K562 (cell line): ENCODE measurements around the gene MICAL2. TPM values are rescaled to one million over a fixed set of nuclear protein-coding genes. Genes with fewer than 3 reads are reported as not detected.
A peak's percentile ranks its signal among the peaks of the same experiment; 100 is the strongest.

Experiments
- ATAC-seq: fragments of 200-7000 bp; cut with Tn5 transposase; 3 replicates; pipeline ENCODE4 v1.9.1; 2020; ENCODE audit warnings: moderate library complexity
- BruUV-seq: library from RNA; stranded (reverse); fragments of 400-500 nt; replicated peaks from 2 replicates; lab custom pipeline; 2021; lab: Mats Ljungman, UMichigan
- CTCF ChIA-PET: fragments of 300-600 bp; formaldehyde crosslinking; extraction: SDS; loops from one replicate; lab custom pipeline; 2021; ENCODE audit warnings: low intra/inter-chr PET ratio; lab: Yijun Ruan, JAX
- POLR2A ChIA-PET: fragments of 300-600, 350-650 bp; sonication (Branson Sonifier 250); formaldehyde crosslinking; extraction: SDS; loops from one replicate; lab custom pipeline; 2021; ENCODE audit warnings: antibody characterized with exemption, inconsistent platforms; lab: Yijun Ruan, JAX
- DNase-seq, 4 experiments: peaks; one replicate each; pipeline versions ENCODE4 v3.0.0 to v3.0.0-alpha.2; 2011 to 2018; ENCODE audit warnings: low spot score in 3 of 4, mixed read lengths in 3 of 4; ENCODE audit errors: extremely low read depth in 1 of 4
- FAIRE-seq: peaks from 2 replicates; lab custom pipeline; 2011; peaks lifted over from hg19 to GRCh38; lab: Jason Lieb, UNC
- H2AFZ ChIP-seq: 2 replicates; pipeline ENCODE4 v1.6.0; 2011; ENCODE audit warnings: low read depth, low read length, control low read depth, inconsistent platforms
- H3K27ac ChIP-seq: fragments of 200-600 bp; 3 replicates; pipeline ENCODE4 v1.8.0; 2011; ENCODE audit warnings: low read depth, mild to moderate bottlenecking, control low read depth, inconsistent platforms, low read length, moderate library complexity, mixed read lengths; ENCODE audit errors: extremely low read depth
- H3K27me3 ChIP-seq, 2 experiments: fragments of 300-600 bp in 1 of 2; 2 replicates in 1 of 2; 3 replicates in 1 of 2; pipeline versions ENCODE4 v1.6.0 to v1.8.0; 2011; ENCODE audit warnings: inconsistent platforms in 2 of 2, low read length in 2 of 2, mild to moderate bottlenecking in 1 of 2, mixed read lengths in 1 of 2, moderate library complexity in 1 of 2; ENCODE audit not compliant: control insufficient read depth in 2 of 2, insufficient read depth in 2 of 2
- H3K36me3 ChIP-seq: fragments of 300-600 bp; 3 replicates; pipeline ENCODE4 v1.8.0; 2011; ENCODE audit warnings: mild to moderate bottlenecking, low read length, inconsistent platforms; ENCODE audit not compliant: control insufficient read depth, insufficient read depth
- H3K4me1 ChIP-seq, 2 experiments: fragments of 200-600 bp in 1 of 2; replicated peaks in 1 of 2; 2 replicates in 1 of 2; 3 replicates in 1 of 2; pipeline versions ENCODE4 v1.5.1 to v1.8.0; 2011; ENCODE audit warnings: inconsistent platforms in 2 of 2, low read length in 2 of 2, mild to moderate bottlenecking in 1 of 2, mixed read lengths in 1 of 2, moderate library complexity in 1 of 2; ENCODE audit not compliant: control insufficient read depth in 2 of 2, insufficient read depth in 2 of 2
- H3K4me2 ChIP-seq: 2 replicates; pipeline ENCODE4 v1.6.1; 2011; ENCODE audit warnings: low read length, control low read depth, inconsistent platforms, mixed read lengths; ENCODE audit not compliant: insufficient read depth
- H3K4me3 ChIP-seq: fragments of 200-600 bp; sonication (generic), shearing (Covaris generic); 2 replicates; pipeline ENCODE4 v1.5.1; 2016; ENCODE audit warnings: control low read depth, inconsistent platforms
- H3K79me2 ChIP-seq: fragments of 200-600 bp; 3 replicates; pipeline ENCODE4 v1.8.0; 2011; ENCODE audit warnings: low read length, inconsistent platforms; ENCODE audit not compliant: control insufficient read depth, insufficient read depth
- H3K9ac ChIP-seq, 2 experiments: 2 replicates each; pipeline versions ENCODE4 v1.6.0 to v1.6.1; 2011; ENCODE audit warnings: low read depth in 2 of 2, low read length in 2 of 2, control low read depth in 1 of 2, inconsistent platforms in 1 of 2, mild to moderate bottlenecking in 1 of 2, mixed read lengths in 1 of 2; ENCODE audit not compliant: insufficient read depth in 1 of 2
- H3K9me1 ChIP-seq: one replicate; pipeline ENCODE4 v1.6.0; 2011; ENCODE audit warnings: inconsistent platforms, mild to moderate bottlenecking, low read length, moderate library complexity; ENCODE audit not compliant: control insufficient read depth, insufficient read depth
- H3K9me3 ChIP-seq: replicated peaks from 2 replicates; pipeline ENCODE4 v1.5.1; 2011; ENCODE audit warnings: low read depth, low read length, inconsistent platforms; ENCODE audit not compliant: control insufficient read depth, insufficient read depth
- H4K20me1 ChIP-seq: replicated peaks from 2 replicates; pipeline ENCODE4 v1.6.1; 2011; ENCODE audit warnings: low read length, inconsistent platforms, mixed read lengths; ENCODE audit not compliant: control insufficient read depth, insufficient read depth
- AFF1 ChIP-seq, 2 experiments: fragments of 450-650 bp; IDR thresholded peaks; 2 replicates each; pipeline ENCODE4 v1.6.1; 2018; ENCODE audit warnings: mild to moderate bottlenecking in 2 of 2, low read depth in 1 of 2; ENCODE audit not compliant: partially characterized antibody in 2 of 2
- ARID2 ChIP-seq: fragments of 450-650 bp; IDR thresholded peaks from 2 replicates; pipeline ENCODE4 v1.6.1; 2017; ENCODE audit warnings: antibody characterized with exemption, mild to moderate bottlenecking
- ARNT ChIP-seq, 2 experiments: fragments of 450-650 bp; IDR thresholded peaks; 2 replicates each; pipeline ENCODE4 v1.6.1; 2016; ENCODE audit warnings: mild to moderate bottlenecking in 1 of 2
- CAMTA2 ChIP-seq: fragments of 250-450 bp; sonication (Bioruptor Pico); conservative IDR thresholded peaks from 2 replicates; pipeline ENCODE4 v1.5.1; 2022
- ESRRB ChIP-seq: fragments of 250-450 bp; sonication (Bioruptor Pico); IDR thresholded peaks from 2 replicates; pipeline ENCODE4 v1.5.0; 2020; ENCODE audit warnings: mild to moderate bottlenecking, moderate library complexity, borderline replicate concordance
- KDM1A ChIP-seq, 2 experiments: fragments of 450-650 bp; IDR thresholded peaks; 2 replicates each; pipeline ENCODE4 v1.6.1; 2016; ENCODE audit warnings: mild to moderate bottlenecking in 2 of 2
- LEF1 ChIP-seq: fragments of 450-650 bp; IDR thresholded peaks from 2 replicates; pipeline ENCODE4 v1.6.1; 2016; ENCODE audit warnings: mild to moderate bottlenecking
- NCOR1 ChIP-seq: fragments of 450-650 bp; IDR thresholded peaks from 2 replicates; pipeline ENCODE4 v1.6.1; 2016; ENCODE audit warnings: mild to moderate bottlenecking, moderate library complexity
- NFRKB ChIP-seq: fragments of 450-650 bp; IDR thresholded peaks from 2 replicates; pipeline ENCODE4 v1.6.1; 2016; ENCODE audit warnings: low read depth
- PHF20 ChIP-seq: fragments of 450-650 bp; IDR thresholded peaks from 2 replicates; pipeline ENCODE4 v1.6.1; 2018; ENCODE audit not compliant: partially characterized antibody
- SLC30A9 ChIP-seq: fragments of 250-450 bp; sonication (Bioruptor Pico); IDR thresholded peaks from 2 replicates; pipeline ENCODE4 v1.8.0; 2022; ENCODE audit warnings: mild to moderate bottlenecking, moderate library complexity
- TBL1XR1 ChIP-seq, 2 experiments: IDR thresholded peaks; 2 replicates each; pipeline ENCODE4 v1.6.1; 2012; ENCODE audit warnings: improper control_type of control experiment in 2 of 2, low read length in 2 of 2, mild to moderate bottlenecking in 1 of 2
- TRIM24 ChIP-seq, 2 experiments: fragments of 450-650 bp; IDR thresholded peaks; 2 replicates each; pipeline ENCODE4 v1.6.1; 2016
- ZNF398 ChIP-seq: fragments of 250-450 bp; sonication (Bioruptor Pico); IDR thresholded peaks from 2 replicates; pipeline ENCODE4 v1.8.0; 2021; ENCODE audit warnings: moderate library complexity, mild to moderate bottlenecking, inconsistent platforms
- ZNF717 ChIP-seq: fragments of 250-450 bp; sonication (Bioruptor Pico); IDR thresholded peaks from 2 replicates; pipeline ENCODE4 v1.5.0; 2021
- ZZZ3 ChIP-seq: fragments of 450-650 bp; IDR thresholded peaks from 2 replicates; pipeline ENCODE4 v1.6.1; 2016; ENCODE audit warnings: antibody characterized with exemption, mild to moderate bottlenecking, moderate library complexity
- WGBS: fragments of 100-300 bp; shearing (Covaris generic); methylation state at CpG from one replicate; pipeline ENCODE4 v1.1.6; 2016; ENCODE audit warnings: low coverage, mixed read lengths; ENCODE audit not compliant: insufficient coverage; ENCODE audit errors: missing lambda C conversion rate; 5-methylcytosine and 5-hydroxymethylcytosine counted together
- in situ Hi-C: fragments of 300-500 bp; cut with MboI; formaldehyde crosslinking; loops from 4 replicates; pipeline ENCODE4 v1.15.0; 2018; ENCODE audit warnings: inconsistent platforms, mixed read lengths
- intact Hi-C: fragments of 100-400 bp; cut with micrococcal nuclease; formaldehyde crosslinking; loops from 2 replicates; pipeline ENCODE4 v1.14.2; 2022
- polyA plus RNA-seq, 8 experiments: library from polyadenylated mRNA; depleted of rRNA in 4 of 8; stranded (reverse) in 5 of 8; unstranded in 3 of 8; fragments of >200 nt; fragmentation: Nextera tagmentation in 2 of 8; fragmentation: Illumina TruSeq in 1 of 8; extraction: Ambion mirVana in 2 of 8; extraction: Trizol in 1 of 8; gene quantifications; 2 replicates each; pipeline versions ENCODE4 v1.2.1 to v1.2.3, GENCODE V29; 2011 to 2014; ENCODE audit warnings: inconsistent platforms in 1 of 8, missing spikeins in 1 of 8
- total RNA-seq, 7 experiments: library from RNA; depleted of rRNA in 6 of 7; stranded (reverse); fragments of >200 nt in 6 of 7; fragmentation: Illumina TruSeq in 2 of 7; extraction: Trizol in 2 of 7; gene quantifications; 2 replicates each; pipeline versions ENCODE4 v1.2.1 to v1.2.3, GENCODE V29; 2011 to 2021; ENCODE audit warnings: low replicate concordance in 1 of 7

The MICAL2 gene
- total and polyA plus RNA-seq, 9 of the 15 experiments (the other 6 are each of a cell fraction or from before 2014, with no cell fraction given): 4.7 to 64.2 (median 33.6) TPM

GRCh38 chr11:12154871-12155668 is 44.7 kb downstream of the MICAL2 start:
- POLR2A ChIA-PET: interaction anchor here (0.6 to 1.6 kb wide), 2 partner anchors 13 to 24 kb away, joined by 3 read pairs; no protein-coding TSS in a partner anchor
- no peak for ATAC-seq
- Histone ChIP-seq H3K9me3 (no peaks in the 10 kb centered on the region), H3K4me1 (peaks cover 37 to 66% of the 10 kb centered on the region in 2 experiments), H4K20me1 (no peaks in the 10 kb centered on the region), H3K4me3 (no peak overlapping the region), H3K4me2 (no peak overlapping the region), H3K9ac (no peak overlapping the region), H3K36me3 (peaks cover 16% of the 10 kb centered on the region; the same call in 2 of the 3 replicates), H3K9me1 (no peaks in the 10 kb centered on the region), H3K27me3 (no peaks in the 10 kb centered on the region), H3K27ac (no peak overlapping the region), H3K79me2 (peaks cover 14% of the 10 kb centered on the region; the same call in 2 of the 3 replicates), H2AFZ (no peak overlapping the region)
- BruUV-seq: no TSS peak
- WGBS: 97% methylated on average over 6 of the region's 6 CpGs
- no peak for FAIRE-seq
- no peak for DNase-seq
- in situ Hi-C loops (no loop called here), intact Hi-C loops (loop anchor here (5.0 kb wide), 2 partner anchors 38 to 82 kb away; no protein-coding TSS in a partner anchor)
- CTCF ChIA-PET: no interaction called here
- TF ChIP-seq KDM1A (IDR thresholded peaks at IDR 0.05): peak in 1 of 2 experiments; percentile 99; a peak in 2 of 4 replicates
- TF ChIP-seq SLC30A9 (CRISPR knock-in tag): 0 out of 2 replicates have a peak, but pooled peaks have one; percentile 38
- peak; percentile 99 for TF ChIP-seq ARID2
- TF ChIP-seq NFRKB: 0 out of 2 replicates have a peak, but pooled peaks have one; percentile 68
- no peak for TF ChIP-seq ZNF398 (CRISPR knock-in tag)
- peak; percentile 41; the same call in 1 of the 2 replicates for TF ChIP-seq NCOR1
- 0 out of 4 replicates have a peak, but pooled peaks of 1 of the 2 experiments have one; percentile 11 for TF ChIP-seq TRIM24 (IDR thresholded peaks at IDR 0.05)
- peak in 1 of 2 experiments; percentile 37 for TF ChIP-seq AFF1 (IDR thresholded peaks at IDR 0.05; ENCODE audit: low read depth in 1 of 2, partially characterized antibody in 2 of 2)
- TF ChIP-seq ZNF717 (CRISPR knock-in tag): 0 out of 2 replicates have a peak, but pooled peaks have one; percentile 21
- TF ChIP-seq ZZZ3: no peak
- no peak for TF ChIP-seq ESRRB (CRISPR knock-in tag)
- TF ChIP-seq ARNT (IDR thresholded peaks at IDR 0.05): no peak
- TF ChIP-seq LEF1: peak; percentile 42; the same call in 1 of the 2 replicates
- peak; percentile 86 for TF ChIP-seq PHF20
- no peak for TF ChIP-seq TBL1XR1 (IDR thresholded peaks at IDR 0.05; ENCODE audit: low read length in 2 of 2)
- no peak for TF ChIP-seq CAMTA2 (CRISPR knock-in tag)
